Nucleus accumbens (tissue), 56 donors: ENCODE measurements around the gene EPN3.
A peak's percentile ranks its signal among the peaks of the same experiment; 100 is the strongest.

Experiments
- DNase-seq, 56 donors: peaks; one replicate each; lab custom pipeline; 2025; lab: John Stamatoyannopoulos, UW

Gene EPN3

DNA sequence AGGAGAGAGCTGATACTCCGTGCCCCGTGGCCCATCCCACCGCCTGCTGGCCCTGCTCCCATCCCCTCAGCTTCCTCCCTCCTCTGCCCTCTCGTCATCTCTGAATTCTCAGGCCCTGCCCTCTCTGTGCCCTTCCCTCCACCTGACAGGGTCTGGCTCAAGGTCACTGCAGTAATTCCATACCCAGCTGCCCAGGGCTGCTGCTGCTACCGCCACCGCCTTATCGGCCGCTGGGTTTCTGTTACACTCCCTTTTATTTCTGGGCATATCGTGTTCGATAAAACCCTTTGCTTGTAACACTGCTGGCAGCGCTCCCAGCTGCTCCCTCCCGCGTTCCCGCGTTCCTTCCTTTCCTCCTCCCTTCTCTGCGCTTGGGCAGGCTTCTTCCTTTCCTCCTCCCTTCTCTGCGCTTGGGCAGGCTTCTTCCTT is 1.2 kb downstream of the EPN3 start:
- DNase-seq: peak in 4 of 56 donors; percentile 14 to 39 (median 22)

- no peak for DNase-seq
Observed at GRCh38 chr17:50534222-50534978, 1.9 kb downstream of the EPN3 start.

GRCh38 chr17:50534979-50535326 is 2.4 kb downstream of the EPN3 start:
- no peak for DNase-seq

- DNase-seq: no peak
Observed at GRCh38 chr17:50535407-50535806, 2.9 kb downstream of the EPN3 start.

DNA sequence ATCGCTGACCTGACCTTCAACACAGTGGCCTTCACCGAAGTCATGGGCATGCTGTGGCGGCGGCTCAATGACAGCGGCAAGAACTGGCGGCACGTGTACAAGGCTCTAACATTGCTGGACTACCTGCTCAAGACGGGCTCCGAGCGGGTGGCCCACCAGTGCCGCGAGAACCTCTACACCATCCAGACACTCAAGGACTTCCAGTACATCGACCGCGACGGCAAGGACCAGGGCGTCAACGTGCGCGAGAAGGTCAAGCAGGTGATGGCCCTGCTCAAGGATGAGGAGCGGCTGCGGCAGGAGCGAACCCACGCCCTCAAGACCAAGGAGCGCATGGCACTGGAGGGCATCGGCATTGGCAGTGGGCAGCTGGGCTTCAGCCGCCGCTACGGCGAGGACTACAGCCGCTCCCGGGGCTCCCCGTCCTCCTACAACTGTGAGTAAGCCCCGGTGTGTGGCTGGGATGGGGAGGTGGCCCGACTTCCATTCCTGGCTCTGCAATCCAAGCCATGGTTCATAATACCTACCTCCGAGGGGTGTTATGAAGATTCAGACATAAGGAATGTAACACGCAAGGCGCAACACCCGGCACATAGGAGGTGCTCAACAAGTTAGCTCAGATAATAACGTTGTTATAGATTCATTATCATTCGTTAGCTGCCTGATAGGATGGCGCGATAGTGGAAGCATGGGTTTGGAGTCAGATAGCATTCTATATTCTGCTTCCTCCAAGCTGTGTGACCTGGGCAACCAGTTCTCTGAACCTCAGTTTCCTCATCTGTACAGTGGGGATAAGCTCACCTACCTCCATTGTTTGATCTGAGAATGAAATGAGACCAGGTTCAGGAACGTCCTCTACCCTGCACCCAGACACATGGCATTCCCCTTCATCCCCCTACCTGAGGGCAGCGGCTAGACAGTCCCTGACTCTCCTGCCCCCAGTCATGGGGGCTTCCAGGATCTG is 4.4 kb downstream of the EPN3 start:
- no peak for DNase-seq

DNA sequence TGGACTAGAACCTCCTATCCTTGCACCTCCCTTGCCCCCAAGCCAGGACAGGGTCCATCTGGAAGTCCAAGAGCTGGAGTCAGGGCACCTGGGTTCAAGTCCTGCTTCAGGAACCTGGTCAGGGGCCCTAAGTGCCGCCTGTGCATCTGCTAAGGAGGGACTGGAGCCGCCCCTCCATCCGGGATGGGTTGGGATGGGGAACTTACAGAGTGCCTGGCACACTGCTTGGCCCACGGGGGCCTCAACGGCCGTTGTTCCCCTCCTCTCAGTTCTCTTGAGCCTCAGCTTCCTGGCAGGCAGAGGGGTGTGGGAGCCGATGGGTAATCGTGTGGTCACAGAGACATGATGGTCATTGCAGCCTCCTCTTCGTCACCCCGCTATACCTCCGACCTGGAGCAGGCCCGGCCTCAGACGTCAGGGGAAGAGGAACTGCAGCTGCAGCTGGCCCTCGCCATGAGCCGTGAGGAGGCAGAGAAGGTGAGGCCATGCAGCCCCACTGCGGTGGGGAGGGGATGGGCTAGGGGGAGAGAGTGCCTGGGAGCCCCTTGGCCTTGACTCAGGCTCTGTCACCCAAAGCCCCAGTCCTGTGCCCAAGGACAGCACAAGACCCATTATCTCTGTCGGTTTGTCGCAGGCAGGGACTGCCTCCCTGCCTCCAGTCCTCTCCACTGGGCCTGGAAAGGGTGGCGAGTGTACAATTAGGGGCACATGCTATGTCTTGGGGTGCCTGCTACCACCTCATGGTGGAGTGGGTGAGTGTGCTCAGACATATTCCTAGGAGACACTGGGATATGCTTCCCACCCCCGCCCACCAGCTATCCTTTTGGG is 5.4 kb downstream of the EPN3 start:
- DNase-seq: no peak

GRCh38 chr17:50538549-50539410 is 6.2 kb downstream of the EPN3 start:
- no peak for DNase-seq

GRCh38 chr17:50539762-50540559 is 7.4 kb downstream of the EPN3 start:
- no peak for DNase-seq

GRCh38 chr17:50540560-50541401 is 8.2 kb downstream of the EPN3 start:
- no peak for DNase-seq

DNA sequence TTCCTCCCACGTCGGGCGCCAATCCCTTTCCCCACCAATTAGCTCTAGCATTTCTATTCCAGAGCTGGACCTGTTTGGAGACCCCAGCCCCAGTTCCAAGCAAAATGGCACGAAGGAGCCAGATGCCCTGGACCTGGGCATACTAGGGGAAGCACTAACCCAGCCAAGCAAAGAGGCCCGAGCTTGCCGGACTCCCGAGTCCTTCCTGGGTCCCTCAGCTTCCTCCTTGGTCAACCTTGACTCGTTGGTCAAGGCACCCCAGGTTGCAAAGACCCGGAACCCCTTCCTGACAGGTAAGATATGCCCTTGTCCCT is 8.8 kb downstream of the EPN3 start:
- peak in 1 of 56 donors; percentile 42 for DNase-seq

GRCh38 chr17:50541716-50542688 is 9.5 kb downstream of the EPN3 start:
- DNase-seq: peak in 54 of 56 donors; percentile 26 to 91 (median 76)

- no peak for DNase-seq
Observed at GRCh38 chr17:50542795-50543774, 10.6 kb downstream of the EPN3 start.

- no peak for DNase-seq
Observed at GRCh38 chr17:50544516-50544915, 12.0 kb downstream of the EPN3 start.

DNA sequence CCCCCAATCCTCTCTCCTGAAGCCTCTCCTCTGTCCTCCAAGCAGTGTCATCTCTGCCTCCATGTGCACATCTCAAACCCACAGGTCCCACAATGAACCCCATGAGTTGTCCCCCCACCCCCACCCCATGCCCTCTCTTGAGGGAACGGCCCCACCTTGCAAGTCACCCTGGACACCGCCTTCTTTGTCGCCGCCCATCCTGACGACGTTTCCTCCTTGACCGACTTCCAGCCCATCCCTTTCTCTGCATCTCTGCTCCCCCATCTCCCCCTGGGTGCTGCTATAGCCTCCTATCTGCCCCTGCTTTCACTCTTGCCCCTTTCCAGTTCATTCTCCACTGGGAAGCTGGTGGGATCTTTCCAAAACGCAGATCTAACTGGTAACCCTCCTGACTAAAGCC is 12.8 kb downstream of the EPN3 start:
- no peak for DNase-seq

DNA sequence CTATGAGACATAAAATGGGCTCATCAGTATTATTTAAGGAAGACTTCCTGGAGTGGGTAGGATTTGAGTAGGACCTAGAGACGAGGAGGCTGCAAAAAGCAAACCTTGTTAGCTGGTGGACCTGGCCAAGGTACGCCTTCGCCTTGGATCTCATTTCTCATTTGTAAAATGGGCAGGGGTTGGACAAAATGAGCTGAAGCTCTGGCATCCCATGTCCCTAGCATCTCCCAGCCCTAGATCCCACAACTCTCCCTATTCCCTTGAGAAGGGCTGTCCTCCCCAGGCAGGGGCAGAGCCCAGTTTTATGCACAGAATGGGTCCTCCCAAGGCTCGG is 14.1 kb downstream of the EPN3 start:
- DNase-seq: no peak
